ENCODE measurements around the gene KRTAP10-12. TPM values are rescaled to one million over a fixed set of nuclear protein-coding genes. Genes with fewer than 3 reads are reported as not detected.
A peak's percentile ranks its signal among the peaks of the same experiment; 100 is the strongest.

Gene KRTAP10-12
- total and polyA plus RNA-seq, 2 of the 13 experiments (the other 11 are each of a cell fraction or from before 2014, with no cell fraction given), result not detected

DNA sequence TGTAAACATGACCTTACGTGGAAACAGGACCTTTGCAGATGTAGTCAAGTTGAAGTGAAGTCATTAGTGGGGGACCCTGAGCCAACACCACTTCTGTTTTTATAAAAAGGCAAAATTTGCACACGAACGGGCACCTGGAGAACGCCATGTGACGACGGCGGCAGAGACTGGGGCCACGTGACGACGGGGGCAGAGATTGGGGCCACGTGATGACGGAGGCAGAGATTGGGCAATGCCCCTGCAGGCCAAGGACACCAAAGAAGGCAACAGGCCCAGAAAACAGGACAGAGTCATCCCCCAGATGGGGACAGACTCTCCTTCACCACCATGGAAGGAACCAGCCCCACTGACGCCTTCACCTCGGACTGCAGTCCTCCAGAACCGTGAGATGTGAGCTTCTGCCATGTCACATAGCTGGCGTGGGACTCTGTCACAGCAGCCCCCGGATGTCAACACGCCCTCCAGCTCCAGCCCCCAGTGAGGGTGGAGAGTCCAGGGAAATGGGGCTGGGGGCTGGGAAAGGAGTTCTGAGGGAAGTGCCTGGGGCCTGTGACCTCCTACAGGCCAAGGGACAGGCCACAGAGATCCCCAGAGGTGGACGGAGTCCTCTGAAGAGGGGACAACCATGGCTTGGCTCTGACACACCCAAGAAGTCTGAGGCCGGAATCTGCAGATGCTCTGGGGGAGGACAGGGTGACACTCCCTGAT, 46.6 kb upstream of the KRTAP10-12 start:
- Histone ChIP-seq H3K4me3 (replicated peaks in 1 of 3; ENCODE audit: insufficient read depth in 1 of 3, low read depth in 2 of 3, low read length in 3 of 3) (no peak overlapping the region), H3K27me3 (ENCODE audit: control insufficient read depth in 1 of 2, insufficient read depth in 2 of 2, low read length in 2 of 2) (peaks cover 5 to 40% of the 10 kb centered on the region in 2 experiments; a peak in 4 of 5 replicates), H3K4me1 (ENCODE audit: insufficient read depth, low read length) (no peaks in the 10 kb centered on the region), H2AFZ (ENCODE audit: low read length) (no peak overlapping the region), H3K79me2 (ENCODE audit: insufficient read depth, low read length) (no peaks in the 10 kb centered on the region), H3K9me3 (ENCODE audit: low read length) (peaks cover under 1% of the 10 kb centered on the region), H3K27ac (ENCODE audit: extremely low read length, insufficient read depth, low read length) (no peak overlapping the region), H3K4me2 (ENCODE audit: low read depth, low read length) (no peak overlapping the region), H3K9ac (ENCODE audit: insufficient read depth, low read depth, low read length) (no peak overlapping the region), H4K20me1 (ENCODE audit: insufficient read depth, low read length) (no peaks in the 10 kb centered on the region), H3K36me3 (replicated peaks in 1 of 2; ENCODE audit: control insufficient read depth in 1 of 2, insufficient read depth in 2 of 2, low read length in 2 of 2) (no peaks in the 10 kb centered on the region)
- ATAC-seq (no peak), DNase-seq (ENCODE audit: low spot score) (no peak), FAIRE-seq (no peak)
- ChIA-PET CTCF (ENCODE audit: low intra/inter-chr PET ratio, low total read pairs) (no interaction called here), POLR2A (no interaction called here)
- intact Hi-C loops (cut with micrococcal nuclease; ENCODE audit: unreplicated experiment) (no loop called here), in situ Hi-C loops (cut with HindIII; ENCODE audit: extremely low pct_ligation_motif_present, low pct_unique_long_range_greater_than_20kb) (no loop called here)
- BruUV-seq (replicated peaks), result no TSS peak
- WGBS (ENCODE audit: low lambda C conversion rate), result 54% methylated on average over 14 of the region's 20 CpGs
- TF ChIP-seq PAWR (CRISPR knock-in tag; IDR thresholded peaks at IDR 0.05; ENCODE audit: borderline replicate concordance) (no peak), HINFP (CRISPR knock-in tag; IDR thresholded peaks at IDR 0.05; ENCODE audit: low read depth) (no peak), ZNF383 (CRISPR knock-in tag; IDR thresholded peaks at IDR 0.05; ENCODE audit: borderline replicate concordance) (no peak), CEBPB (IDR thresholded peaks at IDR 0.05; ENCODE audit: borderline replicate concordance, low read depth, low read length) (peak; percentile 39; the same call in 1 of the 2 replicates), BCLAF1 (IDR thresholded peaks at IDR 0.05) (no peak), U2AF2 (IDR thresholded peaks at IDR 0.05; ENCODE audit: low read depth, low read length) (no peak), ZNF569 (CRISPR knock-in tag; IDR thresholded peaks at IDR 0.05; ENCODE audit: borderline replicate concordance) (no peak), ZSCAN30 (CRISPR knock-in tag; IDR thresholded peaks at IDR 0.05) (no peak), ZNF775 (CRISPR knock-in tag; IDR thresholded peaks at IDR 0.05; ENCODE audit: borderline replicate concordance) (no peak), ZNF30 (CRISPR knock-in tag; IDR thresholded peaks at IDR 0.05) (no peak), ZNF33A (CRISPR knock-in tag; IDR thresholded peaks at IDR 0.05; ENCODE audit: borderline replicate concordance) (no peak)
- TF ChIP-seq, protein P1, sequence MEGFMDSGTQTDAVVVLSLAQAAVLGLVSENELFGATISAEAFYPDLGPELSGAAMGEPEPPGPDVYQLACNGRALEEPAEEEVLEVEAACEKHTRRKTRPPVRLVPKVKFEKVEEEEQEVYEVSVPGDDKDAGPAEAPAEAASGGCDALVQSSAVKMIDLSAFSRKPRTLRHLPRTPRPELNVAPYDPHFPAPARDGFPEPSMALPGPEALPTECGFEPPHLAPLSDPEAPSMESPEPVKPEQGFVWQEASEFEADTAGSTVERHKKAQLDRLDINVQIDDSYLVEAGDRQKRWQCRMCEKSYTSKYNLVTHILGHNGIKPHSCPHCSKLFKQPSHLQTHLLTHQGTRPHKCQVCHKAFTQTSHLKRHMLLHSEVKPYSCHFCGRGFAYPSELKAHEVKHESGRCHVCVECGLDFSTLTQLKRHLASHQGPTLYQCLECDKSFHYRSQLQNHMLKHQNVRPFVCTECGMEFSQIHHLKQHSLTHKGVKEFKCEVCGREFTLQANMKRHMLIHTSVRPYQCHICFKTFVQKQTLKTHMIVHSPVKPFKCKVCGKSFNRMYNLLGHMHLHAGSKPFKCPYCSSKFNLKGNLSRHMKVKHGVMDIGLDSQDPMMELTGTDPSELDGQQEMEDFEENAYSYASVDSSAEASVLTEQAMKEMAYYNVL (CRISPR knock-in tag; IDR thresholded peaks at IDR 0.05; ENCODE audit: borderline replicate concordance), result no peak
- TF ChIP-seq, protein P2, sequence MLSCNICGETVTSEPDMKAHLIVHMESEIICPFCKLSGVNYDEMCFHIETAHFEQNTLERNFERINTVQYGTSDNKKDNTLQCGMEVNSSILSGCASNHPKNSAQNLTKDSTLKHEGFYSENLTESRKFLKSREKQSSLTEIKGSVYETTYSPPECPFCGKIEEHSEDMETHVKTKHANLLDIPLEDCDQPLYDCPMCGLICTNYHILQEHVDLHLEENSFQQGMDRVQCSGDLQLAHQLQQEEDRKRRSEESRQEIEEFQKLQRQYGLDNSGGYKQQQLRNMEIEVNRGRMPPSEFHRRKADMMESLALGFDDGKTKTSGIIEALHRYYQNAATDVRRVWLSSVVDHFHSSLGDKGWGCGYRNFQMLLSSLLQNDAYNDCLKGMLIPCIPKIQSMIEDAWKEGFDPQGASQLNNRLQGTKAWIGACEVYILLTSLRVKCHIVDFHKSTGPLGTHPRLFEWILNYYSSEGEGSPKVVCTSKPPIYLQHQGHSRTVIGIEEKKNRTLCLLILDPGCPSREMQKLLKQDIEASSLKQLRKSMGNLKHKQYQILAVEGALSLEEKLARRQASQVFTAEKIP (CRISPR knock-in tag; IDR thresholded peaks at IDR 0.05; ENCODE audit: borderline replicate concordance), result no peak
